ENCODE data around the gene CCN5.

CCN5 gene

GRCh38 chr20:44716309-44717106 lies 1.3 kb downstream of the CCN5 start:
- Mint-ChIP-seq H3K4me1 (no peaks in the 10 kb centered on the region), H3K9me3 (no peaks in the 10 kb centered on the region), H3K27ac (no peak overlapping the region), H3K27me3 (peaks cover 10% of the 10 kb centered on the region), H3K4me3 (no peak overlapping the region), H3K36me3 (no peaks in the 10 kb centered on the region)
- ATAC-seq (ENCODE audit: low read depth) = no peak
- no peak for DNase-seq (ENCODE audit: low spot score in 2 of 2)

- Mint-ChIP-seq H3K4me1 (no peaks in the 10 kb centered on the region), H3K4me3 (no peak overlapping the region), H3K36me3 (no peaks in the 10 kb centered on the region), H3K27ac (no peak overlapping the region), H3K27me3 (peaks cover 10% of the 10 kb centered on the region), H3K9me3 (no peaks in the 10 kb centered on the region)
- DNase-seq (ENCODE audit: low spot score in 2 of 2) = no peak
- no peak for ATAC-seq (ENCODE audit: low read depth)
These were observed 2.8 kb downstream of the CCN5 start for GRCh38 chr20:44717986-44718385.

- Mint-ChIP-seq H3K36me3 (no peaks in the 10 kb centered on the region), H3K27ac (no peak overlapping the region), H3K4me1 (no peaks in the 10 kb centered on the region), H3K9me3 (no peaks in the 10 kb centered on the region), H3K27me3 (peaks cover 3% of the 10 kb centered on the region), H3K4me3 (no peak overlapping the region)
- DNase-seq (ENCODE audit: low spot score in 2 of 2) (no peak), ATAC-seq (ENCODE audit: low read depth) (no peak)
These were observed 4.7 kb downstream of the CCN5 start for GRCh38 chr20:44719841-44720240.

GRCh38 chr20:44720621-44720996 lies 5.4 kb downstream of the CCN5 start:
- Mint-ChIP-seq H3K36me3 (no peaks in the 10 kb centered on the region), H3K27ac (no peak overlapping the region), H3K27me3 (peaks cover 3% of the 10 kb centered on the region), H3K4me3 (no peak overlapping the region), H3K4me1 (no peaks in the 10 kb centered on the region), H3K9me3 (no peaks in the 10 kb centered on the region)
- ATAC-seq (ENCODE audit: low read depth) (no peak), DNase-seq (ENCODE audit: low spot score in 2 of 2) (no peak)

GRCh38 chr20:44720997-44721784 lies 6.0 kb downstream of the CCN5 start:
- H3K36me3 Mint-ChIP-seq = no peaks in the 10 kb centered on the region
- H3K4me1 Mint-ChIP-seq = no peaks in the 10 kb centered on the region
- ATAC-seq (ENCODE audit: low read depth) = no peak
- DNase-seq (ENCODE audit: low spot score in 2 of 2) = no peak
- H3K4me3 Mint-ChIP-seq = no peak overlapping the region
- peaks cover 3% of the 10 kb centered on the region for H3K27me3 Mint-ChIP-seq
- no peak overlapping the region for H3K27ac Mint-ChIP-seq
- no peaks in the 10 kb centered on the region for H3K9me3 Mint-ChIP-seq

- ATAC-seq (ENCODE audit: low read depth) = no peak
- no peak for DNase-seq (ENCODE audit: low spot score in 2 of 2)
- H3K36me3 Mint-ChIP-seq = no peaks in the 10 kb centered on the region
- H3K27ac Mint-ChIP-seq = no peak overlapping the region
- no peak overlapping the region for H3K4me3 Mint-ChIP-seq
- no peaks in the 10 kb centered on the region for H3K9me3 Mint-ChIP-seq
- peaks cover 3% of the 10 kb centered on the region for H3K27me3 Mint-ChIP-seq
- no peaks in the 10 kb centered on the region for H3K4me1 Mint-ChIP-seq
These were observed 6.6 kb downstream of the CCN5 start for GRCh38 chr20:44721785-44722054.

- Mint-ChIP-seq H3K27ac (no peak overlapping the region), H3K27me3 (peaks cover 3% of the 10 kb centered on the region), H3K4me3 (no peak overlapping the region), H3K4me1 (no peaks in the 10 kb centered on the region), H3K9me3 (no peaks in the 10 kb centered on the region), H3K36me3 (no peaks in the 10 kb centered on the region)
- DNase-seq (ENCODE audit: low spot score in 2 of 2) (no peak), ATAC-seq (ENCODE audit: low read depth) (no peak)
These were observed 7.8 kb downstream of the CCN5 start for GRCh38 chr20:44722990-44723389.

- DNase-seq (ENCODE audit: low spot score in 2 of 2) (no peak), ATAC-seq (ENCODE audit: low read depth) (no peak)
- no peaks in the 10 kb centered on the region for H3K9me3 Mint-ChIP-seq
- H3K27ac Mint-ChIP-seq = no peak overlapping the region
- no peak overlapping the region for H3K4me3 Mint-ChIP-seq
- no peaks in the 10 kb centered on the region for H3K4me1 Mint-ChIP-seq
- no peaks in the 10 kb centered on the region for H3K36me3 Mint-ChIP-seq
- peaks cover 3% of the 10 kb centered on the region for H3K27me3 Mint-ChIP-seq
These were observed 8.2 kb downstream of the CCN5 start for GRCh38 chr20:44723391-44723790.

GRCh38 chr20:44723798-44724362 lies 8.7 kb downstream of the CCN5 start:
- H3K36me3 Mint-ChIP-seq = no peaks in the 10 kb centered on the region
- DNase-seq (ENCODE audit: low spot score in 2 of 2) (no peak), ATAC-seq (ENCODE audit: low read depth) (no peak)
- no peaks in the 10 kb centered on the region for H3K4me1 Mint-ChIP-seq
- H3K27ac Mint-ChIP-seq = no peak overlapping the region
- no peak overlapping the region for H3K4me3 Mint-ChIP-seq
- H3K9me3 Mint-ChIP-seq = no peaks in the 10 kb centered on the region
- peaks cover 5% of the 10 kb centered on the region for H3K27me3 Mint-ChIP-seq

- ATAC-seq (ENCODE audit: low read depth) (no peak), DNase-seq (ENCODE audit: low spot score in 2 of 2) (no peak)
- Mint-ChIP-seq H3K27ac (no peak overlapping the region), H3K9me3 (no peaks in the 10 kb centered on the region), H3K36me3 (no peaks in the 10 kb centered on the region), H3K27me3 (peaks cover 6% of the 10 kb centered on the region), H3K4me3 (no peak overlapping the region), H3K4me1 (no peaks in the 10 kb centered on the region)
These were observed 9.4 kb downstream of the CCN5 start for GRCh38 chr20:44724423-44725091.

GRCh38 chr20:44725837-44726236 lies 10.7 kb downstream of the CCN5 start:
- Mint-ChIP-seq H3K27me3 (peaks cover 6% of the 10 kb centered on the region), H3K36me3 (peaks cover 2% of the 10 kb centered on the region), H3K9me3 (no peaks in the 10 kb centered on the region), H3K4me3 (no peak overlapping the region), H3K27ac (no peak overlapping the region), H3K4me1 (no peaks in the 10 kb centered on the region)
- no peak for DNase-seq (ENCODE audit: low spot score in 2 of 2)
- no peak for ATAC-seq (ENCODE audit: low read depth)

- Mint-ChIP-seq H3K4me1 (no peaks in the 10 kb centered on the region), H3K9me3 (no peaks in the 10 kb centered on the region), H3K27me3 (peaks cover 6% of the 10 kb centered on the region), H3K36me3 (peaks cover 2% of the 10 kb centered on the region), H3K27ac (no peak overlapping the region), H3K4me3 (no peak overlapping the region)
- DNase-seq (ENCODE audit: low spot score in 2 of 2) (no peak), ATAC-seq (ENCODE audit: low read depth) (no peak)
These were observed 11.9 kb downstream of the CCN5 start for GRCh38 chr20:44727039-44727438.

GRCh38 chr20:44727651-44728050 lies 12.5 kb downstream of the CCN5 start:
- ATAC-seq (ENCODE audit: low read depth) = no peak
- H3K4me1 Mint-ChIP-seq = no peaks in the 10 kb centered on the region

GRCh38 chr20:44728801-44729443 lies 13.8 kb downstream of the CCN5 start:
- Mint-ChIP-seq H3K9me3 (no peaks in the 10 kb centered on the region), H3K36me3 (peaks cover 2% of the 10 kb centered on the region), H3K4me3 (no peak overlapping the region), H3K27me3 (peaks cover 3% of the 10 kb centered on the region), H3K27ac (no peak overlapping the region), H3K4me1 (no peaks in the 10 kb centered on the region)
- no peak for DNase-seq (ENCODE audit: low spot score in 2 of 2)
- no peak for ATAC-seq (ENCODE audit: low read depth)

More at GRCh38 chr20:44727651-44728050, 12.5 kb downstream of the CCN5 start:
- H3K36me3 Mint-ChIP-seq = peaks cover 2% of the 10 kb centered on the region
- no peak overlapping the region for H3K27ac Mint-ChIP-seq
- peaks cover 6% of the 10 kb centered on the region for H3K27me3 Mint-ChIP-seq
- no peak overlapping the region for H3K4me3 Mint-ChIP-seq
- DNase-seq (ENCODE audit: low spot score in 2 of 2) = no peak
- H3K9me3 Mint-ChIP-seq = no peaks in the 10 kb centered on the region

All from memory B cell (primary cell).